ENCODE data around the gene TNRC18.

Gene TNRC18

GRCh38 chr7:5393328-5393727 is 30.3 kb downstream of the TNRC18 start:
- TF ChIP-seq ZFP3 (CRISPR knock-in tag; IDR thresholded peaks at IDR 0.05) (no peak), ZFP30 (CRISPR knock-in tag; IDR thresholded peaks at IDR 0.05) (no peak), CREB5 (CRISPR knock-in tag; IDR thresholded peaks at IDR 0.05; ENCODE audit: low read depth) (no peak), ZNF8 (CRISPR knock-in tag; IDR thresholded peaks at IDR 0.05) (no peak), CSDC2 (CRISPR knock-in tag; IDR thresholded peaks at IDR 0.05) (no peak), TCF4 (CRISPR knock-in tag; IDR thresholded peaks at IDR 0.05; ENCODE audit: borderline replicate concordance) (no peak), PPARA (CRISPR knock-in tag; IDR thresholded peaks at IDR 0.05; ENCODE audit: borderline replicate concordance) (no peak), POU6F1 (CRISPR knock-in tag; IDR thresholded peaks at IDR 0.05; ENCODE audit: borderline replicate concordance, low read depth) (no peak), ISL1 (CRISPR knock-in tag; IDR thresholded peaks at IDR 0.05) (no peak), CSRNP3 (CRISPR knock-in tag; IDR thresholded peaks at IDR 0.05) (no peak), BACH2 (CRISPR knock-in tag; IDR thresholded peaks at IDR 0.05; ENCODE audit: borderline replicate concordance) (no peak), GLIS3 (CRISPR knock-in tag; IDR thresholded peaks at IDR 0.05) (no peak), ZNF565 (CRISPR knock-in tag; conservative IDR thresholded peaks at IDR 0.05; ENCODE audit: low read depth) (no peak), ZNF70 (CRISPR knock-in tag; IDR thresholded peaks at IDR 0.05) (no peak), OSR1 (CRISPR knock-in tag; IDR thresholded peaks at IDR 0.05) (no peak), RARB (CRISPR knock-in tag; IDR thresholded peaks at IDR 0.05) (no peak), TOX (CRISPR knock-in tag; IDR thresholded peaks at IDR 0.05; ENCODE audit: borderline replicate concordance) (no peak), ZC3H10 (CRISPR knock-in tag; IDR thresholded peaks at IDR 0.05) (no peak), SNAI2 (CRISPR knock-in tag; IDR thresholded peaks at IDR 0.05) (no peak), ESRRG (CRISPR knock-in tag; IDR thresholded peaks at IDR 0.05) (no peak)
- ATAC-seq, result no peak

- no peak for ATAC-seq
- no peak for TF ChIP-seq PATZ1 (CRISPR knock-in tag; IDR thresholded peaks at IDR 0.05; ENCODE audit: borderline replicate concordance)
- TF ChIP-seq CREB5 (CRISPR knock-in tag; IDR thresholded peaks at IDR 0.05; ENCODE audit: low read depth), result no peak
- no peak for TF ChIP-seq ZFP3 (CRISPR knock-in tag; IDR thresholded peaks at IDR 0.05)
- TF ChIP-seq TSHZ2 (CRISPR knock-in tag; IDR thresholded peaks at IDR 0.05), result no peak
- no peak for TF ChIP-seq TOX (CRISPR knock-in tag; IDR thresholded peaks at IDR 0.05; ENCODE audit: borderline replicate concordance)
- TF ChIP-seq TCF4 (CRISPR knock-in tag; IDR thresholded peaks at IDR 0.05; ENCODE audit: borderline replicate concordance), result no peak
- TF ChIP-seq ZNF70 (CRISPR knock-in tag; IDR thresholded peaks at IDR 0.05), result no peak
- TF ChIP-seq CSDC2 (CRISPR knock-in tag; IDR thresholded peaks at IDR 0.05), result no peak
- no peak for TF ChIP-seq RARB (CRISPR knock-in tag; IDR thresholded peaks at IDR 0.05)
- no peak for TF ChIP-seq ARNTL (CRISPR knock-in tag; IDR thresholded peaks at IDR 0.05; ENCODE audit: borderline replicate concordance, low read depth)
- TF ChIP-seq ISL1 (CRISPR knock-in tag; IDR thresholded peaks at IDR 0.05), result no peak
- no peak for TF ChIP-seq BACH2 (CRISPR knock-in tag; IDR thresholded peaks at IDR 0.05; ENCODE audit: borderline replicate concordance)
- TF ChIP-seq ZNF8 (CRISPR knock-in tag; IDR thresholded peaks at IDR 0.05), result no peak
- no peak for TF ChIP-seq OSR1 (CRISPR knock-in tag; IDR thresholded peaks at IDR 0.05)
- no peak for TF ChIP-seq ZFP30 (CRISPR knock-in tag; IDR thresholded peaks at IDR 0.05)
- TF ChIP-seq CSRNP3 (CRISPR knock-in tag; IDR thresholded peaks at IDR 0.05), result no peak
- TF ChIP-seq ZNF565 (CRISPR knock-in tag; conservative IDR thresholded peaks at IDR 0.05; ENCODE audit: low read depth), result no peak
- no peak for TF ChIP-seq ESRRG (CRISPR knock-in tag; IDR thresholded peaks at IDR 0.05)
Measured at GRCh38 chr7:5390918-5391317, 32.7 kb downstream of the TNRC18 start.
